Activated T-cell treated with anti-CD3 and anti-CD28 coated beads for 1 hour (primary cell): ENCODE measurements around the gene ZBTB48.
"Not testable (repeated sequence)": the region's sequence is repeated elsewhere in the genome, so short reads cannot be mapped to it uniquely, and the experiment has no call there.

Experiments used
- DNase-seq: peaks from one replicate; pipeline ENCODE4 v3.0.0-alpha.2; 2020; ENCODE audit warnings: low read depth

Gene ZBTB48

GRCh38 chr1:6635910-6636760, 56.3 kb downstream of the ZBTB48 start:
- DNase-seq: no peak

- not testable (repeated sequence) for DNase-seq
Measured at GRCh38 chr1:6636778-6637177, 57.0 kb downstream of the ZBTB48 start.

GRCh38 chr1:6637770-6638169, 58.0 kb downstream of the ZBTB48 start:
- DNase-seq: no peak

GRCh38 chr1:6638226-6638625, 58.4 kb downstream of the ZBTB48 start:
- DNase-seq: no peak
